Measurements from ENCODE around the gene PARD3. TPM values are rescaled to one million over a fixed set of nuclear protein-coding genes. Genes with fewer than 3 reads are reported as not detected.
A peak's percentile ranks its signal among the peaks of the same experiment; 100 is the strongest.

PARD3 gene
- total RNA-seq: 10 to 100 TPM; 30.9 to 54.6 (median 40.0) TPM

DNA sequence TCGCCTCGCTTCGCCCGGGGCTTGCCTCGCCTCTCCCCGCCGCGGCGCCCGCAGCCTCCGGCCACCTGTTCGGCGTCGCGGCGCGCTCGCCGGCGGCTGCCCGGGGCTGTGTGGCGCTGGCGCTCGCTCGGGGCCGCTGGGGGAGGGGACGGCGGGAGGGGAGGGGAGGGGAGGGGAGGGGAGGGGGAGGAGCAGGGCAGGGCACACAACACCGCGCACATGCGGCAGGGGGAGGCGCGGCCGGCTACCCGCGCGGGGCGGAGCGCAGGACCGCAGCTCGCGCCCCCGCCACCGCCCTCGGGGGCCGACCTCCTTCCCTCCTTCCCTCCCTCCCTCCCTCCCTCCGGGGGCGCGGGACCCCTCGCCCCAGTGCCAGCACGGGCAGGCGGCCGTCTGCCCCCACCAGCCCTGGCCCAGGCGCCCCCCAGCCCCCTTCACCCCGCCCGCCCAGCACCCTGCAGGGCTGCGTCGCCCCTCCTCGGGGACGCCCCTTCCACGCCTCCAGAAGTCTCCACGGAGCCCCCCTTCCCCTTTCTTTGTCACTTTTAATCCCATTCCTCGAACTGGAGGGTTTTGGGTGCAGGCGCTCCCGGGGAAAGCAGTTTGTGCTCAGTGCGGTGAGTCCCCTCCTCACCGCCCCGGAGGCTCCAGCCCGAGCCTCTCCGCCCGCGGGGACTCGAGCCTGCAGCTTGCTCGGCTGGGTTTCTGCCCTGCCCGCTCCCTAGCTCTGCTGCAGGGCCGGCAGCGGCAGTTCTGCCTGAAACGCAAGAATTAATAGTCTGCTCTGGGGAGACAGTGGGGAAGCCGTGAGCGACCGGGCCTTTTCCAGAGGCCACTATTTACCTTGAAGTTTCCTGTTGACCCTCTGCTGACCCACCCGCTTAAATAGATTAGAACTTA lies at the start of gene PARD3:
TSS of gene PARD3 (minus strand) at position 112 of the 900 bp plus-strand sequence. CDS start 301 bp downstream, outside the sequence.
- no peak for DNase-seq (ENCODE audit: low spot score)
- TF ChIP-seq CTCF (IDR thresholded peaks at IDR 0.05): no peak
- peak; percentile 69 for ATAC-seq (ENCODE audit: low FRiP score)

GRCh38 chr10:34864149-34865067 lies 49.3 kb upstream of the PARD3 start:
- ATAC-seq (ENCODE audit: low FRiP score) (no peak), DNase-seq (ENCODE audit: low spot score) (no peak)
- TF ChIP-seq CTCF (IDR thresholded peaks at IDR 0.05): no peak

DNA sequence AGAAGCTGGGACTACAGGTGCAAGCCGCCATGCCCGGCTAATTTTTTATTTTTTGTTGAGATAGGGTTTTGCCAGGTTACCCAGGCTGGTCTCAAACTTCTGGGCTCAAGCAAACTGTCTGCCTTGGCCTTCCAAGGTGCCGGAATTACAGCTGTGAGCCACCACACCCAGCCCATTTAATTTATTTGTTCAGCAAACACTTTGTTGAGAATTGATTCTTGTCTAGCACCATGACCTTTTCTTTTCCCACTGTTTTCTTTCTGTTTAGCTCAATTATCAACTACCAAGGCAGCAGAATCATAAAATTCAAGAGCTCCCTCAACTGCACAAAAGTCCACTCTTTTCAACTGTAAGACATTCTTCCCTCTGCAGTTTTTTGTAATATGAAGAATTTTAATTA lies 47.8 kb upstream of the PARD3 start:
- no peak for TF ChIP-seq CTCF (IDR thresholded peaks at IDR 0.05)
- DNase-seq (ENCODE audit: low spot score): no peak
- no peak for ATAC-seq (ENCODE audit: low FRiP score)

- TF ChIP-seq CTCF (IDR thresholded peaks at IDR 0.05): no peak
- ATAC-seq (ENCODE audit: low FRiP score): no peak
- no peak for DNase-seq (ENCODE audit: low spot score)
These were observed 46.4 kb upstream of the PARD3 start for GRCh38 chr10:34861293-34862021.

DNA sequence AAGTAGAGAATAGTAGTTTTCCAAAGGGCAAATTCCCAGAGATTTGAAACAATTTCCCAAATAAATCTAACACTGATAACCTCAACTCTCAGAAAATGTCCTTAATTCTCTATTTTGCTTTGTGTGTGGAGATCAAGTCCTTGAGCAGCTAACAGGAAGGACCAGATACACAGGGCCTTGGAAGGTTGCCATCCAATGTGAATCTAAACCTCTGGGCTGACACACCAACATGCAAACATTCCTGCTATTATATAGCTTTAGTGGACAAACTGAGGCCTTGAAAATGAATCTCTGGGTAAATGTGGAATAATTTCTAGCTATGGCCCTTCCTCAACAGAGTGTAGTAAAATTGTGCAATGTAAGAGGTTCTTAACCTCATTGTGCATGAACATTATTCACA lies 44.1 kb upstream of the PARD3 start:
- ATAC-seq (ENCODE audit: low FRiP score) (no peak), DNase-seq (ENCODE audit: low spot score) (no peak)
- no peak for TF ChIP-seq CTCF (IDR thresholded peaks at IDR 0.05)

DNA sequence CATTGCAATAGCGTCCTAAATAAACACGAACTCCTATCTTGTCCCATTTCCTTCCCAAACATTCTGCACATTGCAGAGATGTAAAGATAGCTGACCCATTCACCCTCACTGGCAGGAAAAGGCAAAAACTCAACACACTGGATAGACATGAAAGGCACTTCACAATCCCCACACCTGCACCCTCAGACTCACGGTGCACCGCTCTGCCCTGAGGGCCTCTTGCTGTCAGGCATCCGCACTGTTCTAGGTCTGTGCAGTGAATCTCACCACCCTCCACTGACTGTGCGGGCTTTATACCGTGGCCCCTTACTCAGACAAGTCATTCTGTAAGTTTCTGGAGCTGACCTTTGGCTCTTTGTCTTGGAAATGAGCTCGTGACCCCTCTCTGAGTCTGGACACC lies 42.9 kb upstream of the PARD3 start:
- no peak for TF ChIP-seq CTCF (IDR thresholded peaks at IDR 0.05)
- ATAC-seq (ENCODE audit: low FRiP score) (no peak), DNase-seq (ENCODE audit: low spot score) (no peak)
